Measurements from ENCODE around the gene BCL7B.

- TF ChIP-seq YY1 (tag by site-specific recombination; IDR thresholded peaks at IDR 0.05) = no peak
- no peak for TF ChIP-seq CTCF (tag by site-specific recombination; IDR thresholded peaks at IDR 0.05)
- no peak for TF ChIP-seq ZNF302 (tag by site-specific recombination; IDR thresholded peaks at IDR 0.05; ENCODE audit: low read depth)
- no peak for TF ChIP-seq ZNF423 (tag by site-specific recombination; IDR thresholded peaks at IDR 0.05)
- TF ChIP-seq ZNF530 (tag by site-specific recombination; IDR thresholded peaks at IDR 0.05; ENCODE audit: low read depth) = no peak
- no peak for TF ChIP-seq KLF9 (tag by site-specific recombination; IDR thresholded peaks at IDR 0.05; ENCODE audit: low read depth)
- TF ChIP-seq ZNF501 (tag by site-specific recombination; IDR thresholded peaks at IDR 0.05) = no peak
- no peak for TF ChIP-seq KLF1 (tag by site-specific recombination; IDR thresholded peaks at IDR 0.05)
- TF ChIP-seq ZNF776 (tag by site-specific recombination; IDR thresholded peaks at IDR 0.05; ENCODE audit: borderline replicate concordance) = no peak
Measured at GRCh38 chr7:73517241-73517995, 40.1 kb downstream of the BCL7B start.
